GM18858 (cell line): ENCODE data around the gene SMAD2.

Experiments
- ATAC-seq: cut with Tn5 transposase; IDR thresholded peaks from one replicate; pipeline ENCODE4 v1.9.1; 2021; ENCODE audit not compliant: unreplicated experiment

Gene SMAD2

GRCh38 chr18:47898055-47898454 lies 32.4 kb downstream of the SMAD2 start:
- ATAC-seq: no peak

- ATAC-seq: no peak
Measured at GRCh38 chr18:47895565-47896250, 34.8 kb downstream of the SMAD2 start.

GRCh38 chr18:47893939-47894699 lies 36.3 kb downstream of the SMAD2 start:
- no peak for ATAC-seq

- ATAC-seq: no peak
Measured at GRCh38 chr18:47893047-47893446, 37.4 kb downstream of the SMAD2 start.

DNA sequence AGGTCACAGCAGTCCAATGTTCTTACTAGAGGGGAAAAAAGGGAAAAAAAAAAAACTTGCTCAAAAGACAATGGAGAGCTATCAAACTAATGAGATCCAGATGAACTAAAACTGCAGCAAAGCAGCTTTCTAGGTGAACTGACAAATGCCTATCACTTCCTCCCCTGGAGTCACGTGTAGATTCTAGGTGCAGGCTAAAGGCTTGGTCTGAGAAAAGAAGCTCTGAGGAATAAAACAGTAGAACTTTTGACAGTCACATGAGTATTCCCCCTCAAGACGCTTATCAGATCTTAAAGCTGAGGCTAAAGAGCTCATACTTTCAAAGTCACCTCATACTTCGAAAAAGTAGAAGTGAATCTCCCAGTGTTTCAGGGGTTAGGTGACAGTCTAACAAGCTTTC lies 42.3 kb downstream of the SMAD2 start:
- ATAC-seq: no peak

- ATAC-seq: no peak
Measured at GRCh38 chr18:47887227-47887626, 43.2 kb downstream of the SMAD2 start.

- ATAC-seq: no peak
Measured at GRCh38 chr18:47883771-47884413, 46.6 kb downstream of the SMAD2 start.

DNA sequence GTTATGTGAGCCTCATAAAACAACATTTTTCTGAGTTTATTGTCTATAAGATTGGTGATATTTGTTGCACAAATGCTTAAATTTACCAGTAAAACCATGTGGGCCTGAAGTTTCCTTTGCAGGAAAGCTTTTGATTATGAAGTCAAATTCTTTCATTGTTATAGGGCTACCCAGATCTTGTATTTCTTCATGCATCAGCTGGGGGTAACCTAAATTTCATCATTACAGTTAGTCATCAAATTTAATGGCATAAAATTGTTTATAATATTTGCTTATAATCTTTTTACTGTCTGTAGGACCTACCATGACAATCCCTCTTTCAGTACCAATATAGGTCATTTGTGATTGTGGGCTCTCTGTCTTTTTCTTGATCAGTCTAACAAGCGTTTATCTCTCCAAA lies 47.8 kb downstream of the SMAD2 start:
- no peak for ATAC-seq

DNA sequence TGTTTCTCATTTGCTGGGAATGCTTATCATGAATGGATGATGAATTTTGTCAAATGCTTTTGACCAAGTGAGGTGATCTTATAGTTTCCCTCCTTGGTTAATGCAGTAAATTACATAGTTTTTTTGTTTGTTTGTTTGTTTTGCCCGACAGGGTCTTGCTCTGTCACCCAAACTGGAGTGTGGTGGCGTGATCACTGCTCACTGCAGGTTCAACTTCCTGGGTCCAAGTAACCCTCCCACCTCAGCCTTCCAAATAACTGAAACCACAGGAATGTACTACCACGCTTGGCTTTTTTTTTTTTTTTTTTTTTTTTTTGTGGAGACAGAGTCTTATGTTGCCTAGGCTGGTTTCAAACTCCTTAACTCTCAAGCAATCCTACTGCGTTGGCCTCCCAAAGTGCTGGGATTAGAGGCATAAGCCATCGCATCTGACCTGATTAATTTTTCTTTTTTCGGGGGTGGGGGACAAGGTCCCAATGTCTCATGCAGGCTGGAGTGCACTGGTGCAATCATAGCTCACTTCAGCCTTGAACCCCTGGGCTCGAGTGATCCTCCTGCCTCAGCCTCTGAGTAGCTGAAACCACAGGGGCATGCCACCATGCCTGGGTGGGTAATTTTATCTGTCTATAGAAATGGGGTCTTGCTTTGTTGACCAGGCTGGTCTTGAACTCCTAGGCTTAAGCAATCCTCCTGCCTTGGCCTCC lies 48.6 kb downstream of the SMAD2 start:
- ATAC-seq: no peak

DNA sequence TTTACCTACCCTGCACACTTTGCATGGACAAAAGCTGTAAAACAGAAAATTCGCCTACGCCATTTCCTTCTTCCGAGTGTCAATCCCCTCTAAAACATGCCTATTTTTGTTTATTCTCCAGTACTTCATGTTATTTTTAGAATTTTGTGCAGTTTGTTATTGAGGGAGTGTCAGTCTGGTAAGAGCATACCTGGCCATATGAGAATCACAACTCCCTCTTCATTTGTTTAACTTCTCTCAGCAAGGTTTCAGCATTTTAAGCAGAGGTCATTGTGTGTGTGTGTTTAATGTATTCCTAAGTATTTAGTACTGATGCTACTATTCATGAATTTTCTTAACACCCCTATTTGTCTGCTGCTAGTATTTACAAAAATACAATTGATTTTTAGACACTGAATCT lies 49.4 kb downstream of the SMAD2 start:
- no peak for ATAC-seq

- ATAC-seq: no peak
Measured at GRCh38 chr18:47877892-47878291, 52.6 kb downstream of the SMAD2 start.

- ATAC-seq: no peak
Measured at GRCh38 chr18:47876813-47877212, 53.6 kb downstream of the SMAD2 start.

- no peak for ATAC-seq
Measured at GRCh38 chr18:47873625-47874024, 56.8 kb downstream of the SMAD2 start.

- ATAC-seq: no peak
Measured at GRCh38 chr18:47872426-47872825, 58.0 kb downstream of the SMAD2 start.

- ATAC-seq: no peak
Measured at GRCh38 chr18:47871288-47871687, 59.2 kb downstream of the SMAD2 start.

GRCh38 chr18:47870605-47871004 lies 59.9 kb downstream of the SMAD2 start:
- no peak for ATAC-seq

DNA sequence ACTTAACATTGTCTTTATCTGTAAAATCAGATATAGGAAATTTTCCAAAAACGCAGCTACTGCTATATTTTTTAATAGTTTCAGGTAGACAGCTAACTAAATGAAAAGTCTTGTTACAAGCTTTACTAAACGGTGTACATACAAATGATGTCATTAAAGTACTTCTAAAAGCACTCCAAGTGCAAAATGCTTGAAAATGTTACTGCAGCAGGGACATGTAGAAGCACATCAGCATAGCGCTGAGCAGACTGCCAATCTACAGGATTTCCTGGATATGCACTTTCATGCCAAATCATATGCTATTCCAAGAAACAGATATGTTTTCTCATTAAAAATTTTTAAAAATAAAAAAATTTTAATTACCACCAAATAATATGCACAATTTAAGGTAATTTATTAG lies 61.7 kb downstream of the SMAD2 start:
- no peak for ATAC-seq

- ATAC-seq: no peak
Measured at GRCh38 chr18:47865183-47865582, 65.3 kb downstream of the SMAD2 start.

- no peak for ATAC-seq
Measured at GRCh38 chr18:47863041-47863440, 67.4 kb downstream of the SMAD2 start.

DNA sequence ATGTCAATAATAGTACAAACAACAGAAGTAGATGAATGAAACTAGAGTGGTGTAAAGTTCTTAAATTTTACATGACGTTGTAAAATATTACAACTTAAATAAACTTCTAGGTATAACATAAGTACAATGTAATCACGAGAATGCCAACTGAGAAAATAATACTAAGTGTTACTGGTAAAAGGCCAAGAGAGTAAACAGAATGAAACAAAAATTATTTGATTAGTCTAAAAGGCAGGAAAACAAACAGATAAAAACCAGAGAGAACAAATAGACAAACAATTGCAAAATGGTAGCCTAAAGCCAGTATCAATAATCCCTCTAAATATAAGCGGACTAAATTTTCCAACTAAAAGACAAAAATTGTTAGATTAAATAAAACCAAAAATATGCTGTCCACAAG lies 71.9 kb downstream of the SMAD2 start:
- ATAC-seq: no peak

DNA sequence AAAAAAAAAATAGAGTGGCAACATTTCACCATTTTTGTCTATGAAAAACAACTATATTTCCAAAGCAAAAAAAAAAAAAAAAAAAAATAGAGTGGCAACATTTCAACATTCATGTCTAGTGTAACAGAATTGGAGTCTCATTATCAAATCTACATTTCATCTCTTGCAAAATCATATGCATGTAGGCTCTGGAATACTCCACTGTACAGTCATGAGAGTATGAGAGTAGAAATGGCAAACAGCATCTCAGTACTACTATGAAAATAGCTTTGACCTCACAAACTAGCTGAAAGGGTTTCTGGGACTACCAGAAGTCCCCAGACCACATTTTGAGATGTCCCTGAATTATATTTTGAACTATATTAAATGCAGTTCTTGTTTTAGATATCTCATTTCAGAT lies 82.8 kb downstream of the SMAD2 start:
- ATAC-seq: no peak

GRCh38 chr18:47846431-47846830 lies 84.0 kb downstream of the SMAD2 start:
- no peak for ATAC-seq
